ENCODE results near the gene LMO1.

- TF ChIP-seq MAX (IDR thresholded peaks at IDR 0.05) (no peak), EP300 (IDR thresholded peaks at IDR 0.05; ENCODE audit: borderline replicate concordance in 1 of 2, low read depth in 2 of 2, low read length in 2 of 2) (no peak), KDM1A (IDR thresholded peaks at IDR 0.05; ENCODE audit: borderline replicate concordance, low read length) (no peak), CEBPB (IDR thresholded peaks at IDR 0.05; ENCODE audit: low read depth, low read length) (no peak), CTCF (IDR thresholded peaks at IDR 0.05; ENCODE audit: control extremely low read depth in 1 of 3, insufficient read depth in 1 of 3, low read depth in 1 of 3, low read length in 3 of 3) (no peak), JUN (IDR thresholded peaks at IDR 0.05; ENCODE audit: low read depth, low read length) (no peak), CHD1 (IDR thresholded peaks at IDR 0.05; ENCODE audit: low read depth, low read length) (no peak), POLR2AphosphoS5 (IDR thresholded peaks at IDR 0.05; ENCODE audit: low read depth, low read length) (no peak)
Measured at GRCh38 chr11:8239040-8239439, 24.6 kb downstream of the LMO1 start.
